LoVo (cell line): ENCODE results near the gene UBASH3B.
A peak's percentile ranks its signal among the peaks of the same experiment; 100 is the strongest.
"Not testable (repeated sequence)": the region's sequence is repeated elsewhere in the genome, so short reads cannot be mapped to it uniquely, and the experiment has no call there.

Source experiments
- DNase-seq: peaks from one replicate; pipeline ENCODE4 v3.0.0-alpha.2; 2016; ENCODE audit warnings: low spot score

UBASH3B gene

DNA sequence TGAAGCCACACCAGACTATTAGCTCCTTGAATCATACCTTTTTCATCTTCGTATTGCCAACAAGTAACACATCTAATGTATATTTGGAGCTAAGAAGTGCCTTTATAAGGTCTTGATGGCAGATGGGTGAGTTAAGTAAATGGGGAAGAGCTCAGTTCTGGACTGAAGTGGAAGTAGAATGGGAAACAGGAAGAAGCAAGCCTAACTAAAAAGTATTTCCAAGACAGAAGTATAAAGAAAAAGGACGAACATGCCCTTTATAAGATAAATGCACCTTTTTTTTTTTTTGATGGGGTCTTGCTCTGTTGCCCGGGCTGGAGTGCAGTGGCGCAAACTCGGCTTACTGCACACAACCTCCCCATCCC, 197.3 kb downstream of the UBASH3B start:
- no peak for DNase-seq

GRCh38 chr11:122853261-122853660, 197.7 kb downstream of the UBASH3B start:
- no peak for DNase-seq

- DNase-seq = peak; percentile 76
These were observed 198.5 kb downstream of the UBASH3B start for GRCh38 chr11:122853971-122854446.

GRCh38 chr11:122861631-122862030, 206.1 kb downstream of the UBASH3B start:
- DNase-seq = no peak

DNA sequence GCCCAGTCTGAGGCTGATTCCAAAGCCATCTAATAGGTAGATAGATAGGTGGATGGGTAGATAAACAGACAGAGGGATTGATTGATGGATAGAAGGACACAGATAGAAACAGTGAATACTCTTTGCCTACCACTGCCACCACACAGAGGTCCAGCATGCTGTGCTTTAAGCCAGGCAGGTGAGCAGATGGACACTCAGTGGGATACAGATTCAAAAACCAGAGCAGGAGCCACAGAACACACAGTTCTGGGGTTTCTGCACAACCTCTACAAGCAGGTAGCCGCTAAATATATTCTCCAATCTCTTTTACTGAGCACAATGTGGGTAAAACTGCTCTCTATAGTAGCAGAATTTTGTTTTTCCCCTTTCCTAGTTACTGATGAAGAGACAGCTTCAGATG, 206.6 kb downstream of the UBASH3B start:
- DNase-seq = no peak

GRCh38 chr11:122863154-122863553, 207.6 kb downstream of the UBASH3B start:
- DNase-seq = not testable (repeated sequence)

GRCh38 chr11:122863704-122864326, 208.3 kb downstream of the UBASH3B start:
- peak; percentile 24 for DNase-seq
